WERI-Rb-1 (cell line): ENCODE measurements around the gene SMU1.

Experiments used
- DNase-seq: peaks from one replicate; pipeline ENCODE4 v3.0.0-alpha.2; 2020
- H3K27ac ChIP-seq: fragments of 250-450 bp; sonication (Bioruptor Pico); 2 replicates; pipeline ENCODE4 v1.5.1; 2020; ENCODE audit warnings: mild to moderate bottlenecking, moderate library complexity
- H3K27me3 ChIP-seq: fragments of 250-450 bp; sonication (Bioruptor Pico); 2 replicates; pipeline ENCODE4 v1.5.1; 2021; ENCODE audit warnings: mild to moderate bottlenecking, low read depth, moderate library complexity; ENCODE audit not compliant: insufficient read depth, severe bottlenecking
- H3K36me3 ChIP-seq: fragments of 250-450 bp; sonication (Bioruptor Pico); 2 replicates; pipeline ENCODE4 v1.5.1; 2020; ENCODE audit warnings: mild to moderate bottlenecking, moderate library complexity
- H3K4me3 ChIP-seq: 2 replicates; pipeline ENCODE4 v1.5.1; 2011; ENCODE audit warnings: low read depth, mild to moderate bottlenecking, control low read depth, low read length
- H3K9me3 ChIP-seq: fragments of 250-450 bp; sonication (Bioruptor Pico); 2 replicates; pipeline ENCODE4 v1.5.1; 2021; ENCODE audit warnings: mild to moderate bottlenecking, moderate library complexity; ENCODE audit not compliant: severe bottlenecking
- CTCF ChIP-seq: IDR thresholded peaks from 2 replicates; pipeline ENCODE4 v1.5.1; 2011; ENCODE audit warnings: low read depth, mild to moderate bottlenecking, control low read depth, inconsistent platforms, low read length

SMU1 gene

DNA sequence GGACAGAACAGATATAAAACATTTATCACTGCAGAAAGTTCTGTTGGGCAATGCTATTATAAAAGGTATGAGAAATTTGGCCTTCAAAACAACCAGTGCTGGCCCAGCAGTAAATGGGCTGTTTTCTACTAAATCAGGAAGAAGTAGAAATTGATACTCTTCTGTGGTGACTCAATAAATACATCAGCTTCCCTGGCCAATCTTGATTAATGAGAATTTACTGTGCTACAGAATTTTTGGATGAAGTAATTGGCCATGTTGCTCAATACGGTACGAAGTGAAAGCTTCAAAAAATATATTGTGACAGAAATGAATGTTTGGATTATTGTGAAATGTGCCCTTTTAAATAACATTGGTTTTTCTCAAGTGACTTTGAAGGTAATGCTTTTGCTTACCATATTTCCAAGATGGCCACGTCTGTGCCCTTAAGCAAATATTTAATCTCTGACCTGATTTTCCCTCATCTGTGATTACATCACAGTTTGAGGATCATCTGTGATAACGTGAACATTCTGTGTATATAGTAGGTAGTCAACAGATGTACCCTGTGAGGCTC lies 47.2 kb downstream of the SMU1 start:
- Histone ChIP-seq H3K27me3 (no peaks in the 10 kb centered on the region), H3K27ac (no peak overlapping the region), H3K9me3 (no peaks in the 10 kb centered on the region), H3K4me3 (no peak overlapping the region), H3K36me3 (peaks cover 88% of the 10 kb centered on the region)
- no peak for DNase-seq
- no peak for TF ChIP-seq CTCF

- no peaks in the 10 kb centered on the region for H3K9me3 ChIP-seq
- H3K36me3 ChIP-seq: peaks cover 65% of the 10 kb centered on the region
- TF ChIP-seq CTCF: no peak
- peak overlapping the region; percentile 92 for H3K4me3 ChIP-seq
- DNase-seq: peak; percentile 72
- H3K27ac ChIP-seq: peak overlapping the region; percentile 96
- no peaks in the 10 kb centered on the region for H3K27me3 ChIP-seq
Observed at GRCh38 chr9:33025572-33026342, 50.7 kb downstream of the SMU1 start.

DNA sequence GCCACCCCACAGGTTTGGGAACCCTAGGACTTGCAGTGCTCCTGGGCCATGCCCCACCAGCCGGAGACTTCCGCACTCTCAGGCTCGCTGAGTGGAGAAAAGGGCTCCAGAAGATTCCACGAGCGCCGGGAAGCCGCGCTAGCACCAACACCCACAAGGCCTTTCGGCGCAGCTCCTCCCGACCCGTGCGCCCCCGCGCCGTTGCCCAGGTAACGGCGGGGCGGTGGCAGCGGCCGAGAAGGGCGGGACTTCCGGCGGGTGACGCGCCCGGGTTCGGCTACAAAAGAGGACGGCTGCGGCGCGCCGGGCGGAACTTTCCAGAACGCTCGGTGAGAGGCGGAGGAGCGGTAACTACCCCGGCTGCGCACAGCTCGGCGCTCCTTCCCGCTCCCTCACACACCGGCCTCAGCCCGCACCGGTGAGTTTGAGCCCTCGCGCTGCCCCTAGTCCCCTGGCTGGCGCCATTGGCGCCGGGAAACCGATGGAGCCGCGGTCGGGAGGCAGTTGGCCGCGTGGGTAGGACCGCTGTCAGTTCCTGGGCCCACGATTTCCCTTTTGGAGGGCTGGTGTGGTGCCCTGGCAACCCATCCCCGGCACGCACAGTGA lies 51.4 kb downstream of the SMU1 start, which contains the start of gene DNAJA1:
TSS of gene DNAJA1 (plus strand) at position 308 of the 606 bp plus-strand sequence. CDS start 1,212 bp downstream, outside the sequence.
- TF ChIP-seq CTCF: no peak
- Histone ChIP-seq H3K36me3 (peaks cover 65% of the 10 kb centered on the region), H3K9me3 (no peaks in the 10 kb centered on the region), H3K27ac (peak within 1 kb of the TSS; percentile 96), H3K27me3 (no peaks in the 10 kb centered on the region), H3K4me3 (peak within 1 kb of the TSS; percentile 92)
- peak; percentile 92 for DNase-seq

DNA sequence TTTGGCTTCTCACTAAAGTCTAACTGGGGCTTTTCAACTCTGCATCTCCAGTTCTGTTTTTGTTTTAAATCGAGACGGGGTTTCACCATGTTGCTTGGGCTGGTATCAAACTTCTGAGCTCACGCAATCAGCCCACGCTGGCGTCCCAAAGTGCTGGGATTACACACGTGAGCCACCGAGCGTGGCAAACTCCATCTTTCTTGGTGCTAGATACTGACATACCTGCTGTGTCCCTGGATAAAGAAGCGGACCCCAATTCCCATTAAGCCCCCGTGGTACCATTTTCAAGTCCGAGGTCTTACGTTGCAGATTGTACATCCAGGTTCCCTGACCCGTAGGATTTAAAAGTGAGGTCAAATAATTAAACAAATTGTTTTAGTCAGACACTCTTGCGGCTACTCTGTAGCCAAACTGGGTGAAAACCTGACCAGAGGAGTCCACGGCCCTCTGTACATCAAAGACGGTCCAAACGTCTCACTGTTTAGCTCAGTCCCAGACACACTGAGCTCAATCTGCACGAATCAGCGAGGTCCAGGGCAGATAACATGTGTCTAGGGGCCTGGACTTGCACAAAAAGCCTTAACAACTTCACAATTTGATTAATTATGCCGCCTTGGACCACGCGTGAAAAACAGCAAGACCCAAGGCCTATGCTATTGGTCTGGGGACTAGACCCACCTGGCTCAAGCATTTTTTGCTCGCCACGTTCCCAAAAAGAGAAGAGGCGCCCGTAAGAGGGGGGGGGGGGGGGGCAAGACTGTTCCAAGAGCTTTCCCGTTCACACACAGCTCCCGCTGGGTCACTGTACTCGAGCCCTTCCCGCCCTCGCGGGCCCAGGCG lies 52.1 kb downstream of the SMU1 start:
- H3K4me3 ChIP-seq: peak overlapping the region; percentile 92
- peak overlapping the region; percentile 96 for H3K27ac ChIP-seq
- H3K36me3 ChIP-seq: peaks cover 61% of the 10 kb centered on the region
- no peak for TF ChIP-seq CTCF
- no peaks in the 10 kb centered on the region for H3K27me3 ChIP-seq
- no peak for DNase-seq
- H3K9me3 ChIP-seq: no peaks in the 10 kb centered on the region

- Histone ChIP-seq H3K27ac (peak overlapping the region; percentile 96), H3K27me3 (no peaks in the 10 kb centered on the region), H3K4me3 (no peak overlapping the region), H3K36me3 (peaks cover 54% of the 10 kb centered on the region), H3K9me3 (no peaks in the 10 kb centered on the region)
- TF ChIP-seq CTCF: no peak
- DNase-seq: no peak
Observed at GRCh38 chr9:33023661-33024060, 52.8 kb downstream of the SMU1 start.
